ENCODE data around the gene ATG14. TPM values are rescaled to one million over a fixed set of nuclear protein-coding genes. Genes with fewer than 3 reads are reported as not detected.

ATG14 gene
- total and polyA plus RNA-seq, 2 of the 13 experiments (the other 11 are each of a cell fraction or from before 2014, with no cell fraction given): 7.2 to 9.1 TPM

GRCh38 chr14:55411426-55412389 lies at the start of gene ATG14 (continued):
- TF ChIP-seq GMEB2 (CRISPR knock-in tag; IDR thresholded peaks at IDR 0.05; ENCODE audit: low read depth) (no peak), BRCA1 (CRISPR knock-in tag; IDR thresholded peaks at IDR 0.05) (no peak; the same call in 1 of the 2 replicates), ZSCAN9 (CRISPR knock-in tag; IDR thresholded peaks at IDR 0.05; ENCODE audit: borderline replicate concordance) (peak; percentile 18; the same call in 1 of the 2 replicates), ZNF577 (CRISPR knock-in tag; IDR thresholded peaks at IDR 0.05; ENCODE audit: borderline replicate concordance, low read depth) (no peak), HCFC1 (IDR thresholded peaks at IDR 0.05; ENCODE audit: low read depth, low read length) (peak; percentile 65; the same call in 1 of the 2 replicates), ZNF136 (CRISPR knock-in tag; IDR thresholded peaks at IDR 0.05; ENCODE audit: low read depth) (no peak), SNAPC5 (CRISPR knock-in tag; IDR thresholded peaks at IDR 0.05; ENCODE audit: borderline replicate concordance) (0 out of 2 replicates have a peak, but pooled peaks have one; percentile 90), ZNF343 (CRISPR knock-in tag; IDR thresholded peaks at IDR 0.05) (0 out of 2 replicates have a peak, but pooled peaks have one; percentile 27), AKAP8 (CRISPR knock-in tag; IDR thresholded peaks at IDR 0.05) (no peak), ZMYM4 (CRISPR knock-in tag; IDR thresholded peaks at IDR 0.05) (peak; percentile 64), ZMAT3 (CRISPR knock-in tag; conservative IDR thresholded peaks at IDR 0.05) (peak; percentile 61; the same call in 1 of the 2 replicates), ZNF20 (CRISPR knock-in tag; IDR thresholded peaks at IDR 0.05) (no peak), POLR2AphosphoS5 (IDR thresholded peaks at IDR 0.05; ENCODE audit: low read depth, low read length) (peak; percentile 69), SOX13 (IDR thresholded peaks at IDR 0.05) (no peak), SOX13 (CRISPR knock-in tag; conservative IDR thresholded peaks at IDR 0.05 in 1 of 2, IDR thresholded peaks at IDR 0.05 in 1 of 2) (0 out of 4 replicates have a peak, but pooled peaks of 1 of the 2 experiments have one; percentile 21), ZNF75D (CRISPR knock-in tag; IDR thresholded peaks at IDR 0.05; ENCODE audit: borderline replicate concordance) (no peak), TP53 (CRISPR knock-in tag; conservative IDR thresholded peaks at IDR 0.05) (no peak), ZNF598 (CRISPR knock-in tag; IDR thresholded peaks at IDR 0.05; ENCODE audit: borderline replicate concordance) (peak; percentile 88; the same call in 1 of the 2 replicates), ZNF644 (CRISPR knock-in tag; IDR thresholded peaks at IDR 0.05; ENCODE audit: low read depth) (no peak), MEIS2 (CRISPR knock-in tag; IDR thresholded peaks at IDR 0.05) (0 out of 2 replicates have a peak, but pooled peaks have one; percentile 35), CCDC6 (CRISPR knock-in tag; IDR thresholded peaks at IDR 0.05) (no peak), CSRNP1 (CRISPR knock-in tag; IDR thresholded peaks at IDR 0.05) (peak; percentile 87), ELF3 (CRISPR knock-in tag; IDR thresholded peaks at IDR 0.05) (peak; percentile 34; the same call in 1 of the 2 replicates), LRRFIP1 (CRISPR knock-in tag; conservative IDR thresholded peaks at IDR 0.05) (no peak)

All from HepG2 (cell line).